Right forelimb (tissue), 1 donor: ENCODE data around the gene PRDM8.
A peak's percentile ranks its signal among the peaks of the same experiment; 100 is the strongest.

Experiments
- DNase-seq: peaks from one replicate; pipeline ENCODE4 v3.0.0-alpha.2; 2018

Gene PRDM8

DNA sequence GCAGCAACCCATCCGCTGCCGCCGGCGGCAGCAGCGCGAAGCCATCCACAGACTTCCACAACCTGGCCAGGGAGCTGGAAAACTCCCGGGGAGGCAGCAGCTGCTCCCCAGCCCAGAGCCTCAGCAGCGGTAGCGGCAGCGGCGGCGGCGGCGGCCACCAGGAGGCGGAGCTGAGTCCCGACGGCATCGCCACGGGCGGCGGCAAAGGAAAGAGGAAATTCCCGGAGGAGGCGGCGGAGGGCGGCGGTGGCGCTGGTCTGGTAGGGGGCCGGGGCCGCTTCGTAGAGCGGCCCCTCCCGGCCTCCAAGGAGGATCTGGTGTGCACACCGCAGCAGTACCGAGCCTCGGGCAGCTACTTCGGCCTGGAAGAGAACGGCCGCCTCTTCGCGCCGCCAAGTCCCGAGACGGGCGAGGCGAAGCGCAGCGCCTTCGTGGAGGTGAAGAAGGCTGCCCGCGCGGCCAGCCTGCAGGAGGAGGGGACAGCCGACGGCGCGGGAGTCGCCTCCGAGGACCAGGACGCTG lies 4.9 kb downstream of the PRDM8 start:
- peak; percentile 92 for DNase-seq

DNA sequence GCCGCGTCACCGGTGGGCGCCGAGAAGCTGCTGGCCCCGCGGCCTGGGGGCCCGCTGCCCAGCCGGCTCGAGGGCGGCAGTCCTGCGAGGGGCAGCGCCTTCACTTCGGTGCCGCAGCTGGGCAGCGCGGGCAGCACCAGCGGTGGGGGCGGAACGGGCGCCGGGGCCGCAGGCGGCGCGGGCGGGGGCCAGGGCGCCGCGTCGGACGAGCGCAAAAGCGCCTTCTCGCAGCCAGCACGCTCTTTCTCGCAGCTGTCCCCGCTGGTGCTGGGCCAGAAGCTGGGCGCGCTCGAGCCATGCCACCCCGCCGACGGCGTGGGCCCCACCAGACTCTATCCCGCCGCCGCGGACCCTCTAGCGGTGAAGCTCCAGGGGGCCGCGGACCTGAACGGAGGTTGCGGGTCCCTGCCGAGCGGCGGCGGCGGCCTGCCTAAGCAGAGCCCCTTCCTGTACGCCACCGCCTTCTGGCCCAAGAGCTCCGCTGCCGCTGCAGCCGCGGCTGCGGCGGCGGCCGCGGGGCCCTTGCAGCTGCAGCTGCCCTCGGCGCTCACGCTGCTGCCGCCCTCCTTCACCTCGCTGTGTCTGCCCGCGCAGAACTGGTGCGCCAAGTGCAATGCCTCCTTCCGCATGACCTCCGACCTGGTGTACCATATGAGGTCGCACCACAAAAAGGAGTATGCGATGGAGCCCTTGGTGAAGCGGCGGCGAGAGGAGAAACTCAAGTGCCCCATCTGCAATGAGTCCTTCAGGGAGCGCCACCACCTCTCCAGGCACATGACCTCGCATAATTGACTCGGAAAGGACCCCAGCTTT lies 5.6 kb downstream of the PRDM8 start:
- DNase-seq: peak; percentile 68

DNA sequence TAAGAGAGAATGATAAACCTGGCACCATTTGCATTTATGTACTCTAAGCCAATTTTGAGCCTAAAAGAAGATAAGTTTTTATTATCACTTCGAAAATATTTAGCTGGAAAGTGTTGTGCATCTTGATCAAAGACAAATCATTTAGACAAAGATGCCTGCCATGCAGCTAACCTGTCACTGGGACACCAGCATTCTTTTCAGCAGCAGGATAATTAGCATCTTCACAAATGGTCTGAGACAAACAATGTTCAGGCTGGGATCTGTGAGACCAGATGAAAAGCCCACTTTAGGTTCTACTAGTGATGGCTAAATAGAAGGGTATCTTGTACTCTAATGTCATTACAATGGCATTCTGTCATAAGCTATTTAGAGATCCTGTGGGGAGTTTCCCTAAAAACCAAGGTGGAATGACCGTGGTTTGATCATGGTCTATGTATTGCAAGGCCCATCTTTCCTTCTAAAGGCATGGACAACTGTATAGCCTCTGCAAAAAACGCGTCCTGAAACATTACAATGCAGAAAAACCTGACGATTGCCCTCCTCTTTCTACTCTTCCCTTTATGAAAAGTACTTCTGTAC lies 7.2 kb downstream of the PRDM8 start:
- DNase-seq: no peak

DNA sequence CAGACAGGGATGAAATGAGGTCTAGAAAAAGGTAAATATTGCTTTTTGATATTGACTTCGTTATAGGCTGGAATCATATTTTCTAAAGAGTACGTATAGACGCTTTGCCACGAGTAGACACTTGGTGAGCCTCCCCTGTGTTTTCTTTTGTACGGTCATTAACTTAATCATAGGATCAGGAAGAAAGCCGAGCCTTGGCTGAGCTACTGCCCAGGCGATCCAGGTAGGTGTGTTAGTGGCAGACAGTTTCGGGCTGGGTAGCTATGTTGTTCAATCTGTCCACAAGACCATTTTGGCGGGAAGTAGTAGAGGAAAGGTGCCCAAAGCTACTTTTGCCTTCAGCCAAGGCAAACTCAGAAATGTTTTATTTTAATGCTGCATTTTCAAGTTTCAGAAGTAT lies 8.8 kb downstream of the PRDM8 start:
- no peak for DNase-seq

DNA sequence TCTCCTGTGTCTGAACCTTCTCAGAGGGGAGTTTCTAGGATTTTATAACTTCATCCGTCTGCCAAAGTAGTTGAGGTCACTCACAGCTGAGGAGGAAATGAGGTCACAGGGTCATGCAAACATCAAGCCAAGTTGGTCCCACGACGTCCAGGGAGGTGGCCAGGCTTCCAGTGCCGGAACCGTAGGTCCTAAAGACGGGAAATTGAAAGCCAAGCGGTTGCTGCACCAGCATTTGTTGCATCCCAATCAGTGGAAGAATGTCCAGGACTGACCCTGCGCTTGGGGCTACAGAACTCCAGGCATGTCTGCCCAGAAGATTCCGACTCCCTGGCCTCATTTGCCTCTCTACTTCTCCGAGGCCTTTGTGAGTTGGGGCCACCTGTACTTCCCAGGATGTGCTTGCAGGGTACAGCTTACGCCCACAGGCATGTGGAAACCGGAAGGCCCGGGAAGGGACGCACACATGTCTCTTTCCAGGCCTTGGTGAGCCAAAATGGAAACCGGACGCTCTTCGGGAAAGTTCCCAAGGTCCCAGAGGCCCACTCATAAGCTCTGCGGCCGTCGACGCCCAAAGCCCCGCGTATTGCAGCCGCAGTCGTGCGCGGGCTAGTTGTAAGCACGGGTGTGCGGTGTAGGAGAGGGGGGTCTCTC lies 9.3 kb downstream of the PRDM8 start:
- DNase-seq: peak; percentile 76

DNA sequence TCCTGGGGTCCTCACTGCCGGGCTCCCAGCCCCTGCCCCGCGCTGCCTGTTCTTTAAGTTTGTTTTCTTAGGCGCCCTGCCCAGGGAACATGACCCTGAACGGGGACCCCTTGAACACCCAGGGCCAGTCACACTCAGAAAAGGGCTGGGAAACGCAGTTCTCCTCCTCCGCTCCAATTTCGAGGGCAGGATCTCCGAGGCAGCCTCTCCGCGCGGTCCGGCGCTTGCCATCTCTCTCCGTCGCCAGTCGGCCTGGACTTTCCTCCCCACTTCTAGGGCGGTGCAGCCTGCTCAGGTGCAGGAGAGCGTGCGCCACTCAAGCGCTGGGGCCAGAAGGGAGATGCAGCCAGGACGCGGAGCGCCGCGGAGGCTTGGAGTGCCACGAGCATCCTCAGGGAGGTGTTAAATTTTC lies 9.9 kb downstream of the PRDM8 start:
- peak; percentile 52 for DNase-seq

DNA sequence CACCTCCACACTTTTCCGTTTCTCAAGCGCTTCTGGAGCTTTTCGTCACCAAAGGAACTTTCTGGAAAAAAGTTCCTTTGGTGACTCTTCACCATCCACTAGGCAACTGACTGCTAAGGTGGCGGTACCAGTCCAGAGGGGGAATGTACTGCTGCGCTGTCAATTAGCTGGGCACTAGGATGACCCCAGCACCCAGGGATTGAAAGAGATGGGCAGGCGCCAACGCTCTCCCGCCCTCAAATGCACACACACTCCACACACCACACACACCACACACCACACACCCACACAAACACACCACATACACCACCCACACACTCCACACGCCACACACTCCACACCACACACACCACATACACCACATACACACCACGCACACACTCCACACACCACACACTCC lies 10.4 kb downstream of the PRDM8 start:
- no peak for DNase-seq

DNA sequence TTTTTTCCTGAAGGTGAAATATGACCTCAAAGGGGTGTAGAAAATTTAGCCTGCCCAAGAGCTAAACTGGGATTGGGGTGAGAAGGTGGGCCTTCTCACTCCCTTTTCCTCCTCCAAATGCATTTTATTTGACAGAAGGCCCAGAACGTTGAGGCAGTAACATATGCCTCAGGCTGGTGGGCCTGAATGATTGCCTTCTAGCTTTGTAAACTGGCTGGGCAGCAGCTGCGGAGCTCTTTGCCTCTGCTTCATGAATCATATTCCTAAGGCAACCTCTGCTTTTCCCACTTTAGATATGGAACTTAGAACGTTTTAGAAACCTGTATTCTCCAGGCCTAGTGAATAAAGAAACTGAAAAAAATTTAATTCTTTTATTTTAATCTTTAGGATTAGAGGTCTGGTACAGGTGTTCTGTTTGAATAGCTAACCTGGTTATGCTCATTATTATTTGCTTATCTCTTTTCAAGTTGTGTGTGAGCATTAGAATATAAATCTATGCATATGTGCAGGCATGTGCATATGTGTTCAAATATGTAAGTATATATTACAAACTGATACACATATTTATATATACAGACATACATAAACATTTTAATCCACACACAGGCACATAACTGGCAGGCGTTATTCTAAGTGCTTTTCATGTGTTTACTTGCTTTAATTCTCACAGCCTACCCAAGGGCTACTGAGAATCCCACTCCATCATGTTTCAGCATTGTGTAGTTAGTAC lies 11.5 kb downstream of the PRDM8 start:
- no peak for DNase-seq

DNA sequence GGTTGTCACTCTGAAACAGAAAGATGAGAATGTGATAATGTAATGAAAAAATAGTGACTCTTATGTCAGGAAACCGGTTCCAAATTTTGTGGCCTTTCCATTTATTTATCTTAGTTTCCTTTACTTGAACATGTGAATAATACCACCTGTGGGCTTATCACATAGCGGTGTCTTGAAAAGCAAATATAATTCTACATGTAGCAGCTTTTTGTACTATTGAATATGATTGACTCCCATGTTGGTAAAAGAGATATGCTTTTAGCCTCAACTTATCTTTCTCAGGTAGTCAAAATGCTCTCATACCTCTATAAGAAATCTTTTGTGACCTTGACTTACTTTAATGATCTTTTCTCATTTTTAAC lies 12.0 kb downstream of the PRDM8 start:
- DNase-seq: no peak

DNA sequence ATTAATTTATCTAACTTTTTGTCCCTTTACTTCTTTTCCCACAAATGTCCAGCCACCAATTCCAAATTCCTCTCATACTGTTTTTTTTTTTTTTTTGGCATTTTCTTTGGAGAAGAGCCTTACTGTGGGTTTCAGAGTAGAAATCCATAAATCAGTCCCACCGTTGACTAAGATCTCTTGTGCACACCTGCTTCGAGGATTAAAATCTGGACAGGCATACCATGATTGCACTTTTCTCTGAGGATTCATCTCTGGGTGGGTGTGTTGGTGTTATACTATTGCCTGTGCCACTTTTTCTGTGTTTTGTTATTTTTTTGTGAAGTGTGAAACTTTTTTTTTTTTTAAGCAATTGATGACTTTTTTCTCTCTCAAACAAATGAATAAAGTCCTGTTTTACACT lies 13.2 kb downstream of the PRDM8 start:
- DNase-seq: no peak

DNA sequence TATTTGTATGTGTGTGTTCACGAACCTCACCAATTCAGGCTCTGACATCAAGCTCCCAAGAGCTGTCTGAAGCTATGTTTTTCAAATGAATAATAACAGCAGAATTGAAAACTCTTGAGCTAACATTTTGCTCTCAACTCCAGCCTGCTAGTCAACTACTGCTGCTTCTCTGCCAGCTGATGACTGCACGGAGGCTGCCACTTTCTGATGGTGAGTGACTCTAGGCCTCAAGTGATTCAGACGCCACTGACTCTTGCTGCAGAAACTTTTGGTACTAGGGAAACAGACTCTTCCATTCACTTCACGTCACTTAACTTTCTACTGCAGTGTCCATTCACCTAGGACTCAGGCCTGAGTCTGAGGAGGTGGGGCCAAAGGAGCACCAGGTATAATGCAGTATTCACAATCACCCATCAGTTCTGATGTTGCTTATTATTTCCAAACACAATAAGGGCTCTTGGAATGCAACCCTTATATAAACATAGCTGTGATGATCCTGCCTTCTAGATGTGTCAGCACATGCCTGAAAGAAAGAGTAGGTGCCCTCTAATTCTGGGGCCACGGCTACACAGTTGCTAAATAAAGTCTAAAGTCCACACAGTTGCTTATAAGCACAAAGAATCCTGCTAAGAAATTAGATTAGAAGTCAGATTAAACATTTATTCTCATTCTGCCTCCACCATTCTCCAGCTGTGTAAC lies 16.0 kb downstream of the PRDM8 start:
- DNase-seq: no peak

DNA sequence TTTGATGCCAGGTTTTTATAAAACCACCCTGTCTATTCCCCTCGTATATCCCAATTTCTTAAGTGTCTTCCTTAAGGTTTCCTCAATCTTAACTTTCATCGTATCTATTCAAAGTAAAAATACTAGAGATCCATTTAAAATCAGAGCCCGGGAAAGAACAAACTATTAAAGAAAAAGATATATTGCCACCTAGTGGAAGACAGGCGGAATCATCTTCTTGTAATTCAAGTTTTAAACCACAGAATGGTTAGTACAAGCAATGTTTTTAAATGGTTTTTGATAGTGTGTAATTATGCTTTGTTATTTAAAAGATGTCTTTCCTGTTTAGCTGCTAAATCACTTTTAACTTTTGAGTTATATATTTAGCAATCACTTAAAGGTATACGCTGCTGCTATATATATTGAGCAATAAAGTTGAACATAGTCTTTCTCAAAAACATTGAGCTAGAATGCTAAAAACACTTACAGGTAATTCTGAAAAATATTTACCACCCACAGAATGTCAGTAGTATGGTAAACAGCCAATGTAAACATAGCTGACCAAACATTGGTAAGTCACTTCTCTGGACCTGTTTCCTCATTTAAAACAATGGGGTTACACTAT lies 18.2 kb downstream of the PRDM8 start:
- no peak for DNase-seq

DNA sequence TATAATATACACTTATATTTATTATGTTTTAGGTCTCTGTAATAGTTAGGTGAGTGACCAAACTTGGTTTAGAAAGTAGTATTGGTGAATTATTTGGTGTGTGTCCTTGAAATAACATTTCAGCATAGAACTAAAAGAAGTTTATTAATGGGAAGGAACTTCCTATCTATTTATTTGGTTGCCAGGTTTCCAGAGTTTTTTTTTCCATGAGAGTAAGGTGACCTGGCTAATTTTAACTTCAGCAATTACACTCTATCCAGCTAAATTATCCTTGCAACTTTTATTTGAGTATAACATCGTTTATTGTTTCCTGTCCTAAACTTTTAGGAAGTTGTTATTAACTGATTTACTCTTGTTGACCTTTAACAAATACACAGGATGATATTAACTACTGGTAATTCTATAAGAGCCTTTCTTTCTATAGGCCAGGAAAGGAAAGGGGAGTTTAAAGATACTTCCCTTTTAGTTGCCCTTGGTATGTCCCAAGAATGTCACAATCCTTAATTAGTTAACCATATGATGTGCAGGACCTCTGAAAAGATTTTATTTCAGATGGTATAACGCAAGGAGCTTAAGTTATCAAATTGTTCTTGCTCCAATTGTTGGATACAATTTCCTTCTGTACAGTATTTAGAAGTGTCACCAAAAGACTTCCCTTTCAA lies 18.9 kb downstream of the PRDM8 start:
- DNase-seq: no peak

DNA sequence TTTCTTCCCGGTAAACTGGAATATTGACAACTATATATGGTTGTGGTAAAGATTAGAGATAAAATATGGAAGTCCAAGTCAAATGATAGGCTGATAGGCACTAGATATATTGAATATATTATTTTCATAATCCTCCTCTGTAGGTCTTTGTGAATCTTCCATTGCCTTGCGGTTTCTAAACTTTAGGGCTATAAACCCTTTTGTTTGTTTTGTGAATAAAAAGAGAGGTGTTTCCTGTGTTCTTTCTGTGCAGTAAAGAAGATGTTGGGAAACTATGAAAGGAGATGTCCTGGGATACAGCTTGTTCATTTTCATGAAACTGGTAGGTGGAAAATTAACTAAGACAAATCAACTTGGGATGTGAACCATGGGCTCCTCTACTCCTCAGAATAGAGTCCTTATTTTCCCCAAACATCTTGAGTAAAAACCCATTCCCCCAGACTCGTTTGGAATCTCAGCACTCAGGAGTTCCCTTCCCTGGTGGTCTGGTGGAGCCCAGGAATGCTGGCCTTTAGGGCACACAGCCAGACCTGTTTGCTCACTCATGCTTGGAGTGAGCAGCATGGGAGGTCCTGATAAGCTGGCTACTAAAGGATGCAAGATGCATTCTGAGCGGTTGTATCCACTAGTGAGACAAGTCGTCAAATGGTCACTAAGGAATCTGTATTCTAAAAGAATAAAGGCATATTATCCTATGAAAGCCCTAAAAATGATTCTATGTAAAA lies 22.2 kb downstream of the PRDM8 start:
- DNase-seq: no peak

DNA sequence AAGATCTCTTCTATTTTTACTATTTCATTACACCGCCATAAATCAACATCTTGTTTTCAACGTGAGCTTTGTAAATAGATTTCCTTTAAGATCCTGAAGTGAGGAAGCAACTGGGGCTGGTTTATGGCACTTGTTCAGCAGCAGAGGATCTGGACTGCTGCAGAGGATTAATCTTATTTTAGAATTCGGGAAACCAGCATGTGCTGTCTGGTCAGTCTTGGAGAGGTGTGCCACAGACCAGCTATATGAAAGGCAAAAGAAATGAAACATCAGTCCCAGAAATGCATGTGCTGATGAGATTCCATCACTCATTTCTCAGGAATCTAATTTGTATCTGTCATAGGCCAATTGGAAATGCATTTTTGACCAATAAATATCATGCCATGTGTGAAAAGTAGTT lies 23.4 kb downstream of the PRDM8 start:
- no peak for DNase-seq

DNA sequence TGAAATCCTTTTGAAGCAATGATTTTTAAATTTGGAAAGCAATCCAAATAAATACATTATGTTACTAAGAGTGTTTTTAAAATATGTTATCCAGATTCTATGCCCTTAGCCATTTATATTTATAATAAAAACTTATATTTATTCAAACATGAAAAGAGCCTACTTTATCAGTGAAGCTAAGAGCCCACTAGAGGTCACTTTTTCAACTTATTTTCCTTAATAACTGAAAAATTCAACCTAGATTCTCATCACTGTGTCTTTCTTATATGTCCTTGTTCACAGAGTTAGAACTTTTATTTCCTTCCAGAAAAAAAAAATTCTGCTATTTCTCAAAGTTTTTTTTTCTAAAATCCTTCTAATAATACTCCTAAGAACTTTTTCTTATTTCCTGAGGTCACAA lies 23.9 kb downstream of the PRDM8 start:
- no peak for DNase-seq

DNA sequence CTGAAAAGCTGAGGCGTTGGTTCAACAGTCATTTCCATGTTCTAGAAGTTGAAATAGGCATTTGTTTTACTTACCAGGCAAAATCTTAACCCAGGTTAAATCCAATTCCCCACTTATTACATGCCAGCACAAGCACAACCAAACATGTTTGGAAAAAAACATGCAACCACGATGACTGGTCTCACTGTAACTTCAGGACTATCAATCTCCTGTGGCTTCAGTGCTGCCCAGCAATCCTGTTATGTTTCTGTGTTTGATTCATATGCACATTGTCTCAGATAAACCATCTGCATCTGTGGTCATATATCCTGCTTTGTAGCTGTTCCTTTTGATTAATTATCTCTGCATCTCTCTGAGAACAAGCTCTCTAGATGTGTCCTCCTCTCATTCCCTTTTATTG lies 28.3 kb downstream of the PRDM8 start:
- no peak for DNase-seq

DNA sequence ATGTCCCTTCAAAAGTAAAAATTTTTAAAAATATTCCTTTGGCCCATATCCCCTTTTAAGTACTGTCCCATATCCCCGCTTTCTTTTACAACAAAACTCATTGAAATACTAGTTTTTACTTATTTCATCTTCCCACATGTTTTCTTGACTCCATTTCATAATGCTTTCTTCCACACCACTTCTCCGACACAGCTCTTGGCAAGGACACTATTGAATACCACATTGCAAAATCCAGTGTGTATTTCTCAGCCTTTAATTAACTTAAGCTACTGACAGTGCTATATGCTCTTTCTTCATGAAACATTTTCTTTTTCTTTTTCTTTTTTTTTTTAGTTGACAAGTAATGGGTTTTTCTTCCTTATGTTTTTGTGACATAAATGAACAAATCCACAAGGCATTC lies 28.8 kb downstream of the PRDM8 start:
- DNase-seq: no peak

DNA sequence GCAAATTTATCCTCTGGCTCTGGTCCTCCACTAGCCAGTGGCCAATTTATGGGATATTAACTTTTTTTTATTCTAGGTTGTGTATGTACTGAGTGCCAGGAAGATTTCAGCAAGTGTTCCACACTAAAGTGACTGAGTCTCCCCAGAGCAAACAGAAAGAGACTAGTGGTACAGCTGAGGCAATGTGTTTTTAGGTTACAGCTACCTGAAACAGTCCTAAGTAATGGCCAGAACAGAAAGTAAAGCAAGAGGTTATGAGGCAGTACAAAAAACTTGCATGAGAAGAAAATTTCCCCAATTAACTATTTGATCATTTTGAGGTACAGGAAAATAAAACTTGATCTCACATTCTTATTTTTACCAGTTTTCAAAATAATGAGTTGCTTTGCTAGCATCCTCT lies 31.2 kb downstream of the PRDM8 start:
- no peak for DNase-seq

DNA sequence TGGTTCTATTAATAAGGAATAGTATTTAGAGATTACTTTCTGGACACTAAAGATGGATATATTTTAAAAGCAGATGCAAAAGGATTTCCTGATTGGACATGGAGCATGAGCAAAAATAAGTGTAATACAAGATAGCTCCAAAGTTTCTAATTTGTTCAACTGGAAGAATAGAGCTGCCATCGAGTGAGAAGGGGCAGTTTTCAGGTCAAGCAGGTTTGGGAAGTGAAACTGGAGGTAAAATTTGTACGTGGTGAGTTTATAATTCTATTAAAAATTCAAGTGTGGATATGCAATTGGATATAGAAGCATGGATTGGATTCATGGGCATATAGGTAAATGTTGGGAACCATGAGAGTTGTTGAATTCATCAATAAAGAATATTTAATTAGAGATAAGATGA lies 31.8 kb downstream of the PRDM8 start:
- DNase-seq: no peak

DNA sequence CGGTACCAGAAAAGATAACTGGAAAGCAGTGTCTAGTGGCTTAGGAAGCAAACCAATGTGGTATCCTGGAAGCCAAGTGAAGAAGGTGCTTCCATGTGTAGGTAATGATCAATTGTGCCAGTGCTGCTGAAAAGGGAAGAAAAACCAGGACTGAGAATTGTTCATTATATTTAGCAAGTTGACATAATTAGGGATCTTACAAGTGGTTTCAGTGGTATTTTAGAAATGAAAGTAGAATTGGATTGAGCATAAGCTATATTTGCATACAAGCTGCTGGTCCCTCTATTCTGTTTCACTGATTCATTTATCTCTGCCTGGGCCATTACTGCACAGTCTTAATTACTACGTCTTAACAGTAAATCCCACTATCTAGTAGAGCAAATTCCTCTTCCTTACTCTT lies 32.3 kb downstream of the PRDM8 start:
- no peak for DNase-seq
